HG03175 (cell line): Measurements from ENCODE around the gene PGAP1.
A peak's percentile ranks its signal among the peaks of the same experiment; 100 is the strongest.
"Not testable (repeated sequence)": the region's sequence is repeated elsewhere in the genome, so short reads cannot be mapped to it uniquely, and the experiment has no call there.

Source experiments
- ATAC-seq: cut with Tn5 transposase; IDR thresholded peaks from one replicate; pipeline ENCODE4 v1.9.1; 2021; ENCODE audit warnings: mild to moderate bottlenecking, moderate library complexity; ENCODE audit not compliant: unreplicated experiment

The PGAP1 gene

GRCh38 chr2:196952936-196953335 lies 26.4 kb upstream of the PGAP1 start:
- no peak for ATAC-seq

- no peak for ATAC-seq
Measured at GRCh38 chr2:196951973-196952372, 25.5 kb upstream of the PGAP1 start.

GRCh38 chr2:196949116-196949515 lies 22.6 kb upstream of the PGAP1 start:
- no peak for ATAC-seq

GRCh38 chr2:196944570-196944969 lies 18.1 kb upstream of the PGAP1 start:
- ATAC-seq = peak; percentile 93

- ATAC-seq = no peak
Measured at GRCh38 chr2:196941398-196942078, 15.0 kb upstream of the PGAP1 start.

GRCh38 chr2:196939371-196939770 lies 12.9 kb upstream of the PGAP1 start:
- no peak for ATAC-seq

GRCh38 chr2:196935432-196935831 lies 8.9 kb upstream of the PGAP1 start:
- ATAC-seq = no peak

GRCh38 chr2:196934672-196935071 lies 8.2 kb upstream of the PGAP1 start:
- no peak for ATAC-seq

GRCh38 chr2:196931555-196931954 lies 5.0 kb upstream of the PGAP1 start:
- no peak for ATAC-seq

GRCh38 chr2:196927376-196928225 lies 1.1 kb upstream of the PGAP1 start:
- no peak for ATAC-seq

- ATAC-seq = peak; percentile 33
Measured at GRCh38 chr2:196925768-196926561, 542 bp downstream of the PGAP1 start.

GRCh38 chr2:196925051-196925767 lies 1.3 kb downstream of the PGAP1 start:
- no peak for ATAC-seq

GRCh38 chr2:196924051-196924450 lies 2.5 kb downstream of the PGAP1 start:
- no peak for ATAC-seq

GRCh38 chr2:196918927-196919326 lies 7.6 kb downstream of the PGAP1 start:
- ATAC-seq = no peak

GRCh38 chr2:196917802-196918201 lies 8.7 kb downstream of the PGAP1 start:
- ATAC-seq = no peak

GRCh38 chr2:196915507-196916189 lies 10.9 kb downstream of the PGAP1 start:
- no peak for ATAC-seq

- peak; percentile 88 for ATAC-seq
Measured at GRCh38 chr2:196914867-196915460, 11.5 kb downstream of the PGAP1 start.

- no peak for ATAC-seq
Measured at GRCh38 chr2:196913691-196914090, 12.8 kb downstream of the PGAP1 start.

- not testable (repeated sequence) for ATAC-seq
Measured at GRCh38 chr2:196905365-196905764, 21.1 kb downstream of the PGAP1 start.

- ATAC-seq = no peak
Measured at GRCh38 chr2:196902828-196903227, 23.7 kb downstream of the PGAP1 start.
